Prostate gland (tissue), 2 donors: Measurements from ENCODE around the gene TUBB6. TPM values are rescaled to one million over a fixed set of nuclear protein-coding genes. Genes with fewer than 3 reads are reported as not detected.

Source experiments
- DNase-seq: peaks from one replicate; pipeline ENCODE4 v3.0.0-alpha.2; 2019; ENCODE audit warnings: low spot score
- H3K27ac ChIP-seq, 2 donors: fragments of 200-600 bp; sonication (generic); 2 replicates each; pipeline ENCODE4 v1.5.1; 2017 to 2019
- H3K27me3 ChIP-seq: fragments of 200-600 bp; sonication (generic); replicated peaks from 2 replicates; pipeline ENCODE4 v1.5.1; 2019; ENCODE audit not compliant: insufficient read depth
- H3K36me3 ChIP-seq, 2 donors: fragments of 200-600 bp; sonication (generic); 1 replicate in 1 of 2; 2 replicates in 1 of 2; pipeline versions ENCODE4 v1.5.1 to v1.8.1; 2017 to 2019
- H3K4me1 ChIP-seq: fragments of 200-600 bp; sonication (generic); replicated peaks from 2 replicates; pipeline ENCODE4 v1.5.1; 2019
- H3K4me3 ChIP-seq, 2 donors: fragments of 200-600 bp; sonication (generic); 2 replicates each; pipeline ENCODE4 v1.5.1; 2017 to 2019
- H3K9me3 ChIP-seq: fragments of 200-600 bp; sonication (generic); 2 replicates; pipeline ENCODE4 v1.5.1; 2017
- POLR2A ChIP-seq: fragments of 450-650 bp; IDR thresholded peaks from one replicate; pipeline ENCODE4 v1.6.1; 2016; ENCODE audit warnings: antibody characterized with exemption, mild to moderate bottlenecking
- POLR2AphosphoS5 ChIP-seq: sonication (generic); formaldehyde crosslinking; IDR thresholded peaks from one replicate; pipeline ENCODE4 v1.6.1; 2017; ENCODE audit warnings: antibody characterized with exemption
- WGBS: methylation state at CpG from one replicate; pipeline ENCODE4 v1.1.5; 2018; 5-methylcytosine and 5-hydroxymethylcytosine counted together
- intact Hi-C: fragments of 100-400 bp; cut with DNase I; formaldehyde crosslinking; loops from one replicate; pipeline ENCODE4 v1.14.2; 2022
- total RNA-seq, 2 donors: library from RNA; depleted of rRNA; stranded (reverse); fragments of >200 nt; gene quantifications; one replicate each; pipeline ENCODE4 v1.1.0, GENCODE V29; 2016
- TF ChIP-seq, protein P1 (sequence below), 4 experiments: fragments of 200-600 bp in 2 of 4; fragments of 450-650 bp in 2 of 4; sonication (generic) in 2 of 4; IDR thresholded peaks; 1 replicate in 3 of 4; 2 replicates in 1 of 4; pipeline ENCODE4 v1.5.1; 2016 to 2019; ENCODE audit warnings: antibody characterized with exemption in 4 of 4, mild to moderate bottlenecking in 2 of 4, moderate library complexity in 2 of 4

The TUBB6 gene
- total RNA-seq, 2 donors from 2014 or later, result 51.9 to 133 TPM

GRCh38 chr18:12345491-12346239, 37.6 kb downstream of the TUBB6 start:
- no peak for DNase-seq
- Histone ChIP-seq H3K27me3 (no peaks in the 10 kb centered on the region), H3K9me3 (no peaks in the 10 kb centered on the region), H3K36me3 (peaks cover 0 to 3% of the 10 kb centered on the region in 2 donors), H3K27ac (no peak overlapping the region), H3K4me3 (no peak overlapping the region), H3K4me1 (no peaks in the 10 kb centered on the region)
- TF ChIP-seq, protein P1, sequence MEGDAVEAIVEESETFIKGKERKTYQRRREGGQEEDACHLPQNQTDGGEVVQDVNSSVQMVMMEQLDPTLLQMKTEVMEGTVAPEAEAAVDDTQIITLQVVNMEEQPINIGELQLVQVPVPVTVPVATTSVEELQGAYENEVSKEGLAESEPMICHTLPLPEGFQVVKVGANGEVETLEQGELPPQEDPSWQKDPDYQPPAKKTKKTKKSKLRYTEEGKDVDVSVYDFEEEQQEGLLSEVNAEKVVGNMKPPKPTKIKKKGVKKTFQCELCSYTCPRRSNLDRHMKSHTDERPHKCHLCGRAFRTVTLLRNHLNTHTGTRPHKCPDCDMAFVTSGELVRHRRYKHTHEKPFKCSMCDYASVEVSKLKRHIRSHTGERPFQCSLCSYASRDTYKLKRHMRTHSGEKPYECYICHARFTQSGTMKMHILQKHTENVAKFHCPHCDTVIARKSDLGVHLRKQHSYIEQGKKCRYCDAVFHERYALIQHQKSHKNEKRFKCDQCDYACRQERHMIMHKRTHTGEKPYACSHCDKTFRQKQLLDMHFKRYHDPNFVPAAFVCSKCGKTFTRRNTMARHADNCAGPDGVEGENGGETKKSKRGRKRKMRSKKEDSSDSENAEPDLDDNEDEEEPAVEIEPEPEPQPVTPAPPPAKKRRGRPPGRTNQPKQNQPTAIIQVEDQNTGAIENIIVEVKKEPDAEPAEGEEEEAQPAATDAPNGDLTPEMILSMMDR (IDR thresholded peaks at IDR 0.05), result no peak
- TF ChIP-seq POLR2A, result no peak
- intact Hi-C loops, result no loop called here
- WGBS, result 92% methylated on average over 13 of the region's 13 CpGs

DNA sequence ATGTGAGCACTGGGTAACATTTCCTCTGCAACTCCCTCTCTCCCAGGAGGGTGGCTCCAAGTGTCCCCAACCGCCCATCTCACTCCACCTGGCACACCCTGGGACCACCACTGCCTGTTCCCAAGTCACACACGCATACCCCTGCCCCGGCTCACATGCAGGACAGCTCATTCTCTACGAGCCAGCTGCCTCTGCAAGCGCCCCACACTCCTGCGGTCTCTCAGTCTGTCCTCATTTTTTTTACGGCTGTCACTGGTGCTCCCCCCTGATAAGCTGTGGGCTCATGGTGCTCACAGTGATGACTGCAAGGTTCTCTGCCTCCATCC, 38.2 kb downstream of the TUBB6 start:
- DNase-seq, result no peak
- no peaks in the 10 kb centered on the region for H3K9me3 ChIP-seq
- no peaks in the 10 kb centered on the region for H3K27me3 ChIP-seq
- TF ChIP-seq POLR2A, result no peak
- TF ChIP-seq, protein P1 (IDR thresholded peaks at IDR 0.05), result no peak
- no peak overlapping the region for H3K27ac ChIP-seq
- no peaks in the 10 kb centered on the region for H3K4me1 ChIP-seq
- 85% methylated on average over 7 of the region's 7 CpGs for WGBS
- H3K4me3 ChIP-seq, result no peak overlapping the region
- H3K36me3 ChIP-seq, result peaks cover 4 to 8% of the 10 kb centered on the region in 2 donors
- intact Hi-C loops, result no loop called here

GRCh38 chr18:12347895-12348294, 39.9 kb downstream of the TUBB6 start:
- DNase-seq, result no peak
- TF ChIP-seq POLR2A (no peak), POLR2AphosphoS5 (no peak)
- TF ChIP-seq, protein P1 (IDR thresholded peaks at IDR 0.05), result no peak
- intact Hi-C loops, result no loop called here
- Histone ChIP-seq H3K36me3 (peaks cover 5 to 11% of the 10 kb centered on the region in 2 donors), H3K9me3 (no peaks in the 10 kb centered on the region), H3K27ac (no peak overlapping the region), H3K4me1 (no peaks in the 10 kb centered on the region), H3K4me3 (no peak overlapping the region), H3K27me3 (no peaks in the 10 kb centered on the region)
- 80% methylated on average over 4 of the region's 4 CpGs for WGBS

- H3K9me3 ChIP-seq, result no peaks in the 10 kb centered on the region
- peaks cover 11% of the 10 kb centered on the region in 2 donors for H3K36me3 ChIP-seq
- no peaks in the 10 kb centered on the region for H3K27me3 ChIP-seq
- no peak for DNase-seq
- TF ChIP-seq POLR2AphosphoS5, result no peak
- intact Hi-C loops, result no loop called here
- no peak overlapping the region for H3K4me3 ChIP-seq
- H3K27ac ChIP-seq, result no peak overlapping the region
- no peaks in the 10 kb centered on the region for H3K4me1 ChIP-seq
- 95% methylated on average over 5 of the region's 5 CpGs for WGBS
These were observed 44.1 kb downstream of the TUBB6 start for GRCh38 chr18:12352188-12352587.

DNA sequence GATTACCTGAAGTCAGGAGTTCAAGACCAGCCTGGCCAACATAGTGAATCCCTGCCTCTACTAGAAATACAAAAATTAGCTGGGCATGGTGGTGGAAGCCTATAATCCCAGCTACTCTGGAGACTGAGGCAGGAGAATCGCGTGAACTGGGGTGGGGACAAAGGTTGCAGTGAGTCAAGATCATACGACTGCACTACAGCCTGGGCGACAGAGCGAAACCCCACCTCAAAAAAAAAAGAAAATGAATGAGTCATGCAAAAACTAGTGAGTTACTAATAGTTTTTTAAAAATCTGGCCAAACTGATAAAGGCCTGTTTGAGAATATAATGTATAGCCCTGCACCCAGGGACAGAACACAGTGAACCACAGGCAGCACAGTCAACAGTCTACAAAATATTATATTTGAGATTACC, 51.5 kb downstream of the TUBB6 start:
- no peaks in the 10 kb centered on the region for H3K9me3 ChIP-seq
- no peak for DNase-seq
- peaks cover 0 to 1% of the 10 kb centered on the region in 2 donors for H3K36me3 ChIP-seq
- no peak overlapping the region for H3K4me3 ChIP-seq
- intact Hi-C loops, result no loop called here
- 94% methylated on average over 5 of the region's 5 CpGs for WGBS
- TF ChIP-seq POLR2A, result no peak
- TF ChIP-seq, protein P1 (IDR thresholded peaks at IDR 0.05), result no peak
- no peak for TF ChIP-seq POLR2AphosphoS5
- no peak overlapping the region for H3K27ac ChIP-seq
- no peaks in the 10 kb centered on the region for H3K27me3 ChIP-seq
- no peaks in the 10 kb centered on the region for H3K4me1 ChIP-seq
